RWPE1 (cell line): Measurements from ENCODE around the gene TNS4.

ENCODE experiments used
- CTCF ChIA-PET: fragments of 350-600 bp; sonication (Branson Sonifier 250); formaldehyde crosslinking; extraction: SDS; loops from one replicate; lab custom pipeline; 2021; lab: Yijun Ruan, JAX
- POLR2A ChIA-PET: fragments of 400-600 bp; formaldehyde crosslinking; extraction: SDS; loops from one replicate; lab custom pipeline; 2020; ENCODE audit warnings: antibody characterized with exemption; ENCODE audit not compliant: low non-redundant PET; lab: Yijun Ruan, JAX
- DNase-seq: peaks from one replicate; pipeline ENCODE4 v3.0.0; 2012; ENCODE audit warnings: low spot score
- H3K27ac ChIP-seq: fragments of 450-650 bp; 2 replicates; pipeline ENCODE4 v1.5.1; 2017
- TF ChIP-seq, protein P1 (sequence below): fragments of 450-650 bp; conservative IDR thresholded peaks from 2 replicates; pipeline ENCODE4 v1.5.1; 2017; ENCODE audit warnings: low read depth, mild to moderate bottlenecking

TNS4 gene

DNA sequence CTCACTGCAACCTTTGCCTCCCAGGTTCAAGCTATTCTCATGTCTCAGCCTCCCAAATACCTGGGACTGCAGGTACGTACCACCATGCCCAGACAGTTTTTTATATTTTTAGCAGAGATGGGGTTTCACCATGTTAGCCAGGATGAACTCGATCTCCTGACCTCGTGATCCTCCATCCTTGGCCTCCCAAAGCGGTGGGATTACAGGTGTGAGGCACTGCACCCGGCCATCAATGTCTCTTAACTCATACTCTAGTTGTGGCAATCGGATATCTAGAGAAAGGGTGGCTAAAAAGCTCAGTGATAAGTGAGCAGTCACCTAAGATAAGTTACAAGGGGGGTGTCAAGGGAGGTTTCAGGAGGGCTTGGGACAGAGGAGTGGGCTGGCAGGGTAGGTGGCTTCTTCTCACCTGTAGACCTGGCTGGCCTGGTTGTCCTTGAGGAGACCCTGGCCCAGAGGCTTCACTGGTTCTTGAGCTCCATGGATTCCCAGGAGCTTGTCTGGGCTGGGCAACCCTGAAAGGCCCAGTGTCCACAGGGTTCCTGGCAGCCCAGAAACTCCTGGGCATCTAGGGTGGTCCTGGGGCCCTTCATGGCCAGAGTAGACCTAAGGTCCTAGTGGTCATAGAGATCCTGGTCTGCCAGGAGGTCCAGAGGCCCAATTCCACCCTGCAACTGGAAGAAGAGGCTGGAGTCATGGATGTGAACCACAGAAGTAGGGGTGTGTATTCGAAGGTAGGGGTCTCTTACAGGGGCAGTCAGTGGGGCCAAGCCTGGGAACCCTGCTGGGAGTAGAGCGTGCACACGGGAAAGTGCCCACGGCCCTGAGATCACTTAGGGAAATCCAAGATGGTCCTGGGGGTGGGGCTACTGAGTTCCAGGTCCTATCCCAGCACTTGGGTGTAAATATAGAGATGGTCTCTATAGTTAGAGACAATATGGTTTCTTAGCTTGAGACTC lies 70.9 kb downstream of the TNS4 start:
- CTCF ChIA-PET, result interaction anchor here (0.6 to 1.5 kb wide), 3 partner anchors 11 to 214 kb away, joined by 3 to 5 read pairs (median 4); no protein-coding TSS in a partner anchor
- no peak overlapping the region for H3K27ac ChIP-seq
- POLR2A ChIA-PET, result no interaction called here
- DNase-seq, result no peak
- TF ChIP-seq, protein P1, sequence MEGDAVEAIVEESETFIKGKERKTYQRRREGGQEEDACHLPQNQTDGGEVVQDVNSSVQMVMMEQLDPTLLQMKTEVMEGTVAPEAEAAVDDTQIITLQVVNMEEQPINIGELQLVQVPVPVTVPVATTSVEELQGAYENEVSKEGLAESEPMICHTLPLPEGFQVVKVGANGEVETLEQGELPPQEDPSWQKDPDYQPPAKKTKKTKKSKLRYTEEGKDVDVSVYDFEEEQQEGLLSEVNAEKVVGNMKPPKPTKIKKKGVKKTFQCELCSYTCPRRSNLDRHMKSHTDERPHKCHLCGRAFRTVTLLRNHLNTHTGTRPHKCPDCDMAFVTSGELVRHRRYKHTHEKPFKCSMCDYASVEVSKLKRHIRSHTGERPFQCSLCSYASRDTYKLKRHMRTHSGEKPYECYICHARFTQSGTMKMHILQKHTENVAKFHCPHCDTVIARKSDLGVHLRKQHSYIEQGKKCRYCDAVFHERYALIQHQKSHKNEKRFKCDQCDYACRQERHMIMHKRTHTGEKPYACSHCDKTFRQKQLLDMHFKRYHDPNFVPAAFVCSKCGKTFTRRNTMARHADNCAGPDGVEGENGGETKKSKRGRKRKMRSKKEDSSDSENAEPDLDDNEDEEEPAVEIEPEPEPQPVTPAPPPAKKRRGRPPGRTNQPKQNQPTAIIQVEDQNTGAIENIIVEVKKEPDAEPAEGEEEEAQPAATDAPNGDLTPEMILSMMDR, result no peak

DNA sequence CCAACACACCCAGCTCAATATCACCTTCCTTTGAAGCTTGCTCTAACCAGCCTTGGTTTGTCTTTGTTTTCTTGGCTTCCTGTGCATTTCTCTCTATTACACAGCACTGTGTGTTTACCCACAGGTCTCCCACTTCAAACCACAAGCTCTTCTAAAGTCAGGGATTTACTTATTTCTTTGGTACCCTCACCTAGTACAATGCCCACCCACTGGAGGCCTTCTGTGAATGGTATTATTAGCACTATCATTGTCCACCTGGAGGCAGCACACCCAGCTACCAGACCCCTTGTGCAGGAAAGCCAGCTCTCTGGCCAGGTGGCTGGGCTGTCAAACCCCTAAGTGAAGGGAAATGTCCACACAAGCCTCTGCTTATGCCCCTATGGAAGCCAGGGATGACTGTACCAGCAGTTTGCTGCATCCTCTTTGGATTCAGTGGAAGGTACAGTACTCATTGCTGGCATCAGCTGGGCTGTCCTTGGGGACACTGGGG lies 74.4 kb downstream of the TNS4 start:
- CTCF ChIA-PET, result interaction anchor here (0.7 to 1.2 kb wide), 2 partner anchors 17 to 65 kb away, joined by 3 read pairs; no protein-coding TSS in a partner anchor
- POLR2A ChIA-PET, result no interaction called here
- H3K27ac ChIP-seq, result no peak overlapping the region
- no peak for DNase-seq
- TF ChIP-seq, protein P1, result no peak
